Embryonic facial prominence (tissue), 1 donor: ENCODE results near the gene TBPL1.

Source experiments
- DNase-seq: peaks from one replicate; pipeline ENCODE4 v3.0.0-alpha.2; 2016; ENCODE audit errors: extremely low spot score

TBPL1 gene

GRCh38 chr6:134007077-134007476, 54.1 kb downstream of the TBPL1 start:
- no peak for DNase-seq

- no peak for DNase-seq
Measured at GRCh38 chr6:134009876-134010275, 56.9 kb downstream of the TBPL1 start.

- DNase-seq, result no peak
Measured at GRCh38 chr6:134010400-134010799, 57.4 kb downstream of the TBPL1 start.

GRCh38 chr6:134010974-134011373, 58.0 kb downstream of the TBPL1 start:
- DNase-seq, result no peak

GRCh38 chr6:134014588-134015137, 61.6 kb downstream of the TBPL1 start:
- DNase-seq, result no peak

- DNase-seq, result no peak
Measured at GRCh38 chr6:134015719-134016557, 62.9 kb downstream of the TBPL1 start.

- no peak for DNase-seq
Measured at GRCh38 chr6:134016558-134016814, 63.5 kb downstream of the TBPL1 start.

GRCh38 chr6:134020071-134020470, 67.0 kb downstream of the TBPL1 start:
- no peak for DNase-seq

GRCh38 chr6:134020543-134020942, 67.5 kb downstream of the TBPL1 start:
- no peak for DNase-seq

GRCh38 chr6:134020968-134021367, 67.9 kb downstream of the TBPL1 start:
- DNase-seq, result no peak

- no peak for DNase-seq
Measured at GRCh38 chr6:134021396-134022122, 68.5 kb downstream of the TBPL1 start.

GRCh38 chr6:134022650-134023049, 69.6 kb downstream of the TBPL1 start:
- DNase-seq, result no peak

- DNase-seq, result no peak
Measured at GRCh38 chr6:134026597-134026996, 73.6 kb downstream of the TBPL1 start.

GRCh38 chr6:134028438-134028837, 75.4 kb downstream of the TBPL1 start:
- DNase-seq, result no peak

- no peak for DNase-seq
Measured at GRCh38 chr6:134029495-134030455, 76.8 kb downstream of the TBPL1 start.

- DNase-seq, result no peak
Measured at GRCh38 chr6:134031696-134032255, 78.8 kb downstream of the TBPL1 start.

GRCh38 chr6:134034478-134034877, 81.5 kb downstream of the TBPL1 start:
- DNase-seq, result no peak

- no peak for DNase-seq
Measured at GRCh38 chr6:134034961-134035822, 82.2 kb downstream of the TBPL1 start.

GRCh38 chr6:134035823-134036296, 82.8 kb downstream of the TBPL1 start:
- no peak for DNase-seq

- DNase-seq, result no peak
Measured at GRCh38 chr6:134039116-134039515, 86.1 kb downstream of the TBPL1 start.
